SIG-M5 treated with dmso at 0.1 percent for 504 hours (cell line): ENCODE data around the gene LIPC.
A peak's percentile ranks its signal among the peaks of the same experiment; 100 is the strongest.

Source experiments
- DNase-seq: peaks from one replicate; lab custom pipeline; 2025; ENCODE audit not compliant: unreplicated experiment; lab: John Stamatoyannopoulos, UW

LIPC gene

GRCh38 chr15:58472221-58472620 is 40.4 kb downstream of the LIPC start:
- DNase-seq: no peak

- DNase-seq: no peak
Observed at GRCh38 chr15:58472821-58473581, 41.2 kb downstream of the LIPC start.

- DNase-seq: no peak
Observed at GRCh38 chr15:58473724-58474123, 41.9 kb downstream of the LIPC start.

DNA sequence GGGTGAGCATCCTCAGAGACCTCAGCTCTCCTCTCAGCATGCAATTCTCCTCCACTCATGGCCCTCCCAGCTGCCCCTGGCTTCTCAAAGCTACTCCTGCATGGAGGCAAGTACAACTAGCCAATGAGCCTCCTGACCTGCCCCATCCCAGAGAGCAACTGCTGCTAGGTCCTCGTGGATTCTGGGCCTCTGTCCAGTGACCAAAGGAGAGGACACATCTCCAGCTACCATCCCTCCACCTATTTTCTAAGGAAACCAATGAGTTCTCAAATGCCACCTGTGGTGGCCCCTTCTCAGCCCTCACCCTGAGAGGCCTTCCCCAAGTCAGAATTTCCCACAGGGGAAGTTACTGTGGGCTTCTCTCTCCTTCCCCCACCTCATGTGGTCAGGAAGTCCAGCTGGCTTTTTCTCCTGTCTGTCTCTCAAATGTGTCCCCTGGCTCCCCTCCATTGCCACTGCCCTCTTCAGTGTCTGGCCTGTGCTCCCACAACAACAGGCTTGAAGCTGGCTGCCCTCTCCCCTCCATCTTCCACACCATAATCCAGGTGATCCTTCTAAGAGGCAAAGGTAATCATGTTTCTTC is 43.0 kb downstream of the LIPC start:
- DNase-seq: no peak

GRCh38 chr15:58475573-58476524 is 44.1 kb downstream of the LIPC start:
- DNase-seq: peak; percentile 32

DNA sequence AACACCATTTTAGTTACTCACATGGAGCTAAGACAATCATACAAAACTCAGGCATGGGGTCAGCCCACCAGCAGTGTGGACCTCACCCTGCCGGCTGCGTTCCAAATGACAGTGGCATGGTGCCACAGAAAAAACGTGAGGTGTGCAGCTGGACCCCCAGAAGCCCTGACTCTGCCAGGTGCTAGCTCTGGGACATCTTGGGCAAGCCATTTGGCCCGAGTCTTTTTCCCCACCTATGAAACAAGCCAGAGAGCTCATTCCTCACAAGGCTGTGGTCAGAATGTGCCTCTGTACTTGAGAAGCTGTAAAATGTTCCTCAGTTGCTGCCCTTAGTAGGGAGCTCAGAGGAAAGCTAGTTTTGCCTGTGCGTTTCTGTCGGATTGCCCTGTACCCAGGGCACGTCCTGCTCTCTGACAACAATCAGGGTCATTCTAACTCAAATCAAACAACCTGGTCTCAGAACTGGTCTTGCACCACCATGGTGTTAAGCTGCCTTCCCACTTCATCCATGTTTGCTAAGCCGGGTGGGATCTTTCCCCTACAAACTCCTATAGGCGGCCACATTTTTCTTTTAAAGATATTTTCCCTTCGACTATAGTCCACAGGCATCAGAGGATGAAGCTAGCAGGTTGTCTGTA is 44.9 kb downstream of the LIPC start:
- no peak for DNase-seq

GRCh38 chr15:58477170-58477569 is 45.4 kb downstream of the LIPC start:
- DNase-seq: peak; percentile 47

GRCh38 chr15:58478035-58478434 is 46.2 kb downstream of the LIPC start:
- DNase-seq: no peak

- no peak for DNase-seq
Observed at GRCh38 chr15:58478579-58478978, 46.8 kb downstream of the LIPC start.

- DNase-seq: no peak
Observed at GRCh38 chr15:58479941-58480340, 48.1 kb downstream of the LIPC start.

DNA sequence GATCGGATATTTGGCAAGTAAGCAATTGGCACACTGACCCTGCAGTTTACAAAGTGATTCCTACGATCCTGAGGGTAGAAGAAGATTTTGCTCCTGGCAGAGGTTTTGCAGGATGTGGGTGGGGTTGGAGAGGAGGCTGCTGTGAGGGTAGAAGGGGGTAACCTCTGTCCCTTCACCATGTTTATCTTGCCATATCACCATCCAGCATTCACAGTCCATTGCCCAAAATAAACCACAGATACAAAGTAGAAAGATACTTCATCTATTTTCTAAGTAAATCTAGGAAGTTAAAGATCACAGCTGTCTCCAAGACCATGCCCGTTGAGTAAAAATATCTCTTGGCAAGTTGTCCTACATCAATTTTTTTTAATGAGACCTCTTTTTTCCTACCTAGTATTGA is 51.6 kb downstream of the LIPC start:
- DNase-seq: no peak

DNA sequence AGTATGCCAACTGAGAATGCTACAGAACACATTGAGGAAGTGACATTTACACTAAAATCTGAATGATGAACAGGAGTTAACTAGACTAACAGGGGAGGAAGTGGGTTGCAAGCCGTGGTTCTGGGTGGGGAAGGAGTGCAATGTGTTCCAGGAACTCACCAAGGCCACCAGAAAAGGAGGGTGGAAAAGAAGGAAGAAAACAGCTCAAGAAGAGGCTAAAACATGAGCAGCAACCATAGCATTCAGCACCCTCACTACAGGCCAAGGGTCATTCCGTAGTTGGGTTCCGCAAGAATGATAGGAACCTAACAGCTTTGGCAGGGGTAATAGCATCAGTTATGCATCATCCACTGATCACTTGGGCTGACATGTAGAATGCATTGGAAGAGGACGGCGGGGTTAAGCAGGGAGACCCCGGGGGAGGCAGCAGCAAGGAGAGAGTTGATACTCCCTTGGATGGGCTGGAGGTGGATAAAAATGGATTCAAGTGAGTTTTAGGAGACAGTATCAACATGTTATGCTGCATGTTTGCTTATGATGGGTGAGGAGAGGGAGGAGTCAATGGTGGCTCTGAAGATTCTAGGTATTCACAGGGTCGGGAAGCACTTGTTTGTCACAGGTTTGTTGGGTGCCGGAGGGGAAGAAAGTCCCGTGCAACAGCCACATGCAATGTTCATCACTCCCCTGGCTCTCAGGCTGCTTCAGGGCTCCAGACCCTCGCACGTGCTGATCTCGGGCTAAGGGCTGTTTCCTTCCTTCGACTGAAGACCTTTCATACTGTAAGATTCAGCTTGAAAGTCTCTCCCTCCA is 53.2 kb downstream of the LIPC start:
- DNase-seq: peak; percentile 58

- DNase-seq: no peak
Observed at GRCh38 chr15:58486062-58486461, 54.3 kb downstream of the LIPC start.

GRCh38 chr15:58486564-58486963 is 54.8 kb downstream of the LIPC start:
- DNase-seq: no peak

GRCh38 chr15:58487041-58487723 is 55.4 kb downstream of the LIPC start:
- DNase-seq: no peak

GRCh38 chr15:58487724-58488120 is 55.9 kb downstream of the LIPC start:
- DNase-seq: no peak

- DNase-seq: no peak
Observed at GRCh38 chr15:58489289-58490085, 57.7 kb downstream of the LIPC start.

DNA sequence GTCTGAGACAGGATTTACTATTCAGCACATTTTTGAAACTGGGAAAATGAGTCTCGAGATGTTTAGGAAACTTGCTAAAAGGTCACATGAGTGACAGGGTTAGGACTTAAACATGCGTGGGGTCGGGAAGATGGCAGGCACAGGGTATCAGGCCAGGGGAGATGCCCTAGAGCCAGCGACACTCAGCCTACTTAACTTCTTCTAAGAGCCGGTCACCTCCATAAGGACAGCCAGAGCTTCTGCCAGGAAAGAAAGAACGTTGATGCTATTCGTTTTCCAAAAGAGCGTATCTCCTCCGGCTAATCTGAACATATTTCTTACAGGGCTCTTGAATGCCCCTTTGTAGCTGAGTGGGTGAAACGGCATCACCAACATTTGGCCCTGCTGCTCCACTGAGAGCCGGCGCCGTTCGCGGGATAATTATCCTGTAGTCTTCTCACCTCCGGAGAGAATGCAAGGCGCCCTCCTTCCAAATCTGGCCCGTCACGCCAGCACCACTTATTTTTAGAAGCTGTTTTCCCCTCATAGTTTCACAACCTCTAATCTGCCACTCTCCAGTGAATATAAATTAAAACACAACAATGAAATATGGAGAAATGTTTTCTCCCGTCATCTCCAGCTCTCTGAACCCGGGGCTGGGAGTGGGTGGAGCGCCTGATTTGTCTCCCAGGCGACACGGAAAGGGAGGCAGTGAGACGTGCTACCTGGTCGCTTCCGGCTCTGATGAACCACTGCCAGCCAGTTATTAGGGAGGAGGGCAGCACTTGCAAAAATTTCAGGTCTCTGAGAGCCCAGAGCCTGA is 58.5 kb downstream of the LIPC start:
- DNase-seq: no peak
